Stomach (tissue), 4 donors: Measurements from ENCODE around the gene GLUL.

ENCODE experiments used
- CTCF ChIP-seq, 7 experiments: fragments of 450-650 bp in 4 of 7; fragments of 200-600 bp in 3 of 7; sonication (generic) in 3 of 7; IDR thresholded peaks; one replicate each; pipeline ENCODE4 v1.5.1; 2016 to 2019; ENCODE audit warnings: antibody characterized with exemption in 7 of 7, control low read depth in 2 of 7, mild to moderate bottlenecking in 1 of 7
- EP300 ChIP-seq: sonication (generic); formaldehyde crosslinking; IDR thresholded peaks from one replicate; pipeline ENCODE4 v1.6.1; 2017; ENCODE audit warnings: antibody characterized with exemption
- POLR2A ChIP-seq, 4 donors: fragments of 450-650 bp; IDR thresholded peaks; one replicate each; pipeline ENCODE4 v1.6.1; 2016; ENCODE audit warnings: antibody characterized with exemption in 4 of 4, control low read depth in 2 of 4, mild to moderate bottlenecking in 1 of 4, moderate library complexity in 1 of 4
- POLR2AphosphoS5 ChIP-seq, 3 donors: sonication (generic); formaldehyde crosslinking; IDR thresholded peaks; one replicate each; pipeline ENCODE4 v1.6.1; 2016; ENCODE audit warnings: antibody characterized with exemption in 3 of 3

GRCh38 chr1:182367926-182368325, 23.7 kb downstream of the GLUL start:
- TF ChIP-seq POLR2A (IDR thresholded peaks at IDR 0.05) (no peak), CTCF (IDR thresholded peaks at IDR 0.05) (no peak), POLR2AphosphoS5 (IDR thresholded peaks at IDR 0.05) (no peak), EP300 (no peak)
